Prostate gland (tissue), 2 donors: ENCODE measurements around the gene GPR108.

ENCODE experiments used
- CTCF ChIP-seq, 4 experiments: fragments of 200-600 bp in 2 of 4; fragments of 450-650 bp in 2 of 4; sonication (generic) in 2 of 4; IDR thresholded peaks; 1 replicate in 3 of 4; 2 replicates in 1 of 4; pipeline ENCODE4 v1.5.1; 2016 to 2019; ENCODE audit warnings: antibody characterized with exemption in 4 of 4, mild to moderate bottlenecking in 2 of 4, moderate library complexity in 2 of 4
- POLR2A ChIP-seq: fragments of 450-650 bp; IDR thresholded peaks from one replicate; pipeline ENCODE4 v1.6.1; 2016; ENCODE audit warnings: antibody characterized with exemption, mild to moderate bottlenecking
- POLR2AphosphoS5 ChIP-seq: sonication (generic); formaldehyde crosslinking; IDR thresholded peaks from one replicate; pipeline ENCODE4 v1.6.1; 2017; ENCODE audit warnings: antibody characterized with exemption

GRCh38 chr19:6761053-6761676, 23.8 kb upstream of the GPR108 start:
- TF ChIP-seq CTCF (IDR thresholded peaks at IDR 0.05) = no peak
- TF ChIP-seq POLR2AphosphoS5 = no peak
- no peak for TF ChIP-seq POLR2A
